Fibroblast of mammary gland (primary cell): ENCODE results near the gene TEN1.

ENCODE experiments used
- DNase-seq: peaks from one replicate; pipeline ENCODE4 v3.0.0-alpha.2; 2010; ENCODE audit warnings: low read depth
- H3K4me3 ChIP-seq: 2 replicates; pipeline ENCODE4 v1.5.1; 2011; ENCODE audit warnings: low read depth, mild to moderate bottlenecking, low read length, moderate library complexity; ENCODE audit not compliant: control insufficient read depth
- TF ChIP-seq, protein P1 (sequence below): conservative IDR thresholded peaks from 2 replicates; pipeline ENCODE4 v1.5.1; 2011; ENCODE audit warnings: low read depth, low read length, inconsistent platforms; ENCODE audit not compliant: control insufficient read depth, insufficient read depth

TEN1 gene

DNA sequence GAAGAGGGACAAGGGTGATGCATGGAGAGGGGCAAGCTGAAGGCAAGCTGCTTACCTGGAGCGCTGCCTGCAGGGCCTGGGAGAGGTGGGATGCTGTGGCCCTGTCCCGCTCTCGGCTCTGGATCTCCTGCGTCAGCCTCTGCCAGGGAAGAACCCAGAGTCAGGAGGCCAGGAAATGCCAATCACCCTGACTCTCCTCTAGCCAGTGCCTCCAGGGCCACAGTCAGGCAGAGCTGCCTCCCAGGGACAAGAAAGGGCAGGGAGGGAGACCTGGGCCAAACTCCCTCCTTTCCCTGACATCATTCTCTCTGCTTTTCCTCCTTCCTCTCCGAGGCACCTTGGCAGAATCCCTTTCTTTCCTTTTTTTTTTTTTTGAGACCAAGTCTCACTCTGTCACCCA is 32.9 kb downstream of the TEN1 start:
- TF ChIP-seq, protein P1, sequence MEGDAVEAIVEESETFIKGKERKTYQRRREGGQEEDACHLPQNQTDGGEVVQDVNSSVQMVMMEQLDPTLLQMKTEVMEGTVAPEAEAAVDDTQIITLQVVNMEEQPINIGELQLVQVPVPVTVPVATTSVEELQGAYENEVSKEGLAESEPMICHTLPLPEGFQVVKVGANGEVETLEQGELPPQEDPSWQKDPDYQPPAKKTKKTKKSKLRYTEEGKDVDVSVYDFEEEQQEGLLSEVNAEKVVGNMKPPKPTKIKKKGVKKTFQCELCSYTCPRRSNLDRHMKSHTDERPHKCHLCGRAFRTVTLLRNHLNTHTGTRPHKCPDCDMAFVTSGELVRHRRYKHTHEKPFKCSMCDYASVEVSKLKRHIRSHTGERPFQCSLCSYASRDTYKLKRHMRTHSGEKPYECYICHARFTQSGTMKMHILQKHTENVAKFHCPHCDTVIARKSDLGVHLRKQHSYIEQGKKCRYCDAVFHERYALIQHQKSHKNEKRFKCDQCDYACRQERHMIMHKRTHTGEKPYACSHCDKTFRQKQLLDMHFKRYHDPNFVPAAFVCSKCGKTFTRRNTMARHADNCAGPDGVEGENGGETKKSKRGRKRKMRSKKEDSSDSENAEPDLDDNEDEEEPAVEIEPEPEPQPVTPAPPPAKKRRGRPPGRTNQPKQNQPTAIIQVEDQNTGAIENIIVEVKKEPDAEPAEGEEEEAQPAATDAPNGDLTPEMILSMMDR, result no peak
- H3K4me3 ChIP-seq, result no peak overlapping the region
- DNase-seq, result no peak

- no peak for DNase-seq
- TF ChIP-seq, protein P1, result no peak
- no peak overlapping the region for H3K4me3 ChIP-seq
These were observed 34.4 kb downstream of the TEN1 start for GRCh38 chr17:76013377-76013932.

GRCh38 chr17:76014100-76014924 is 35.3 kb downstream of the TEN1 start:
- H3K4me3 ChIP-seq, result no peak overlapping the region
- peak; percentile 63 for DNase-seq
- TF ChIP-seq, protein P1, result peak; percentile 88

DNA sequence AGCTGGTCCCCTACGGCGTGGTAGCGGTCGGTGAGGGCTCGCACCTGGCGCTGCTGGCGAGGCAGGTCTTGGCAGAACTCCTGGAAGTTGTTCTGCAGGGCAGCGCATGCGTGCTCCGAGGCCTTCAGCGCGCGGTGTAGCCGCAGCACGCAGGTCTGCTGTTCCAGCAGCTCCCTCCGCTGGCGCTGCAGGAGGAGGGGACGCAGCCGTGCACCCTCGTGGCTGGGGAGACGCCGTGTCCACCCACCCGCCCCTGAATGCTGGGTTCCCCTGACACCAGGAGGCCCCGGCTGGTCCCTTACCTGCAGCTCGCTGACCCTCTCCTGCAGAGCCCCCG is 35.9 kb downstream of the TEN1 start:
- H3K4me3 ChIP-seq, result no peak overlapping the region
- DNase-seq, result no peak
- TF ChIP-seq, protein P1, result no peak

GRCh38 chr17:76017481-76018339 is 38.7 kb downstream of the TEN1 start:
- no peak for DNase-seq
- no peak overlapping the region for H3K4me3 ChIP-seq
- TF ChIP-seq, protein P1, result no peak

DNA sequence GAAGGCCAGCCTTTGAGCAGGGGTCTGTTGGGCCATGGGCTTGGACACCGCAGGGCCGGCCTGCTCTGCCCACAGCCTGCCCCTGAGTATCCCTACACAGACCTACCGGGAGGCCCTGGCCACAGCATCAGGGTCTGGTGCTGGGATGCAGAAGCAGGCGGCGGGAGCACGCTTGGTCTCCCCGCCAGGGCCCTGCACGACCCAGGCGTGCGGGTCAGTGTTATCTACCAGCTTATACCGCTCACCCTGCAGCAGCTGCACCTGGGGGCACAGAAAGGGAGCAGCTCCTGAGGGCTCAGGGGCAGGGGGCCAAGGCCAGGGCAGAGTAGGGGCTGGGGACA is 39.3 kb downstream of the TEN1 start:
- TF ChIP-seq, protein P1, result no peak
- DNase-seq, result no peak
- no peak overlapping the region for H3K4me3 ChIP-seq
